Stomach (tissue), 4 donors: ENCODE data around the gene EED.

ENCODE experiments used
- POLR2A ChIP-seq, 4 donors: fragments of 450-650 bp; IDR thresholded peaks; one replicate each; pipeline ENCODE4 v1.6.1; 2016; ENCODE audit warnings: antibody characterized with exemption in 4 of 4, control low read depth in 2 of 4, mild to moderate bottlenecking in 1 of 4, moderate library complexity in 1 of 4
- TF ChIP-seq, protein P1 (sequence below), 7 experiments: fragments of 450-650 bp in 4 of 7; fragments of 200-600 bp in 3 of 7; sonication (generic) in 3 of 7; IDR thresholded peaks; one replicate each; pipeline ENCODE4 v1.5.1; 2016 to 2019; ENCODE audit warnings: antibody characterized with exemption in 7 of 7, control low read depth in 2 of 7, mild to moderate bottlenecking in 1 of 7

DNA sequence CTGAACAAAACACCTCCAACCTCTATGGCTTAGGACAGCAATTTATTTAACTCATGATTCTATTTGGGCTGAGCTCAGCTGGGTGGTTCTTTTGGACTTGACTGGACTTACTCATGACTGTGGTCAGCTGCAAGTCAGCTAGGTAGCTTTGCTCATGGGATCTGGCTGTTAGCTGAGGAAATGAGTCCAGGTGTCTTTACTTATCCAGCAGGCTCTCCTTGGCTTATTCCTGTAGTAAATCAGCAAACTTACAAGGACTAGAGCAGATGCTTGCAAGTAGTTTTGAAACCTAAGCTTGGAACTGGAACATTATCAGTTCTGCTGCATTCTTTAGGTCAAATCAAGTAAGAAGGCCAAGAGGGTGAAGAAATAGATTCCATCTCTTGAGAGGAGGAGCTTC is 49.5 kb downstream of the EED start:
- no peak for TF ChIP-seq POLR2A (IDR thresholded peaks at IDR 0.05)
- TF ChIP-seq, protein P1, sequence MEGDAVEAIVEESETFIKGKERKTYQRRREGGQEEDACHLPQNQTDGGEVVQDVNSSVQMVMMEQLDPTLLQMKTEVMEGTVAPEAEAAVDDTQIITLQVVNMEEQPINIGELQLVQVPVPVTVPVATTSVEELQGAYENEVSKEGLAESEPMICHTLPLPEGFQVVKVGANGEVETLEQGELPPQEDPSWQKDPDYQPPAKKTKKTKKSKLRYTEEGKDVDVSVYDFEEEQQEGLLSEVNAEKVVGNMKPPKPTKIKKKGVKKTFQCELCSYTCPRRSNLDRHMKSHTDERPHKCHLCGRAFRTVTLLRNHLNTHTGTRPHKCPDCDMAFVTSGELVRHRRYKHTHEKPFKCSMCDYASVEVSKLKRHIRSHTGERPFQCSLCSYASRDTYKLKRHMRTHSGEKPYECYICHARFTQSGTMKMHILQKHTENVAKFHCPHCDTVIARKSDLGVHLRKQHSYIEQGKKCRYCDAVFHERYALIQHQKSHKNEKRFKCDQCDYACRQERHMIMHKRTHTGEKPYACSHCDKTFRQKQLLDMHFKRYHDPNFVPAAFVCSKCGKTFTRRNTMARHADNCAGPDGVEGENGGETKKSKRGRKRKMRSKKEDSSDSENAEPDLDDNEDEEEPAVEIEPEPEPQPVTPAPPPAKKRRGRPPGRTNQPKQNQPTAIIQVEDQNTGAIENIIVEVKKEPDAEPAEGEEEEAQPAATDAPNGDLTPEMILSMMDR (IDR thresholded peaks at IDR 0.05), result no peak
